ENCODE data around the gene OOSP4B.

OOSP4B gene

GRCh38 chr11:59990421-59990820, 26.6 kb upstream of the OOSP4B start:
- H3K4me2 ChIP-seq (ENCODE audit: insufficient read depth, low read length, poor library complexity, severe bottlenecking), result no peak overlapping the region
- H3K79me1 ChIP-seq (ENCODE audit: low read depth, low read length), result no peaks in the 10 kb centered on the region
- DNase-seq (ENCODE audit: low spot score), result no peak
- no peak overlapping the region for H3K4ac ChIP-seq (ENCODE audit: low read length)
- no peak overlapping the region for H3K9ac ChIP-seq (ENCODE audit: low read depth, low read length, poor library complexity)
- peaks cover 0 to 2% (median 0%) of the 10 kb centered on the region in 3 experiments for H3K27me3 ChIP-seq (ENCODE audit: control insufficient read depth in 3 of 3, insufficient read depth in 3 of 3, low read depth in 1 of 3, low read length in 3 of 3)
- H4K91ac ChIP-seq (ENCODE audit: low read depth, low read length, poor library complexity), result no peak overlapping the region
- no peak overlapping the region for H3K4me3 ChIP-seq (ENCODE audit: low read length in 2 of 2)
- H2AK5ac ChIP-seq (ENCODE audit: low read depth, low read length), result no peak overlapping the region
- WGBS, 2 donors (ENCODE audit: extremely low coverage in 2 of 2, insufficient read length in 2 of 2, insufficient replicate concordance in 1 of 2), result no CpG with 5 or more reads among the region's 1 CpG
- no peak overlapping the region for H3K14ac ChIP-seq (ENCODE audit: low read length)
- H3K9me3 ChIP-seq (replicated peaks in 1 of 2; ENCODE audit: control insufficient read depth in 2 of 2, insufficient read depth in 1 of 2, low read depth in 1 of 2, low read length in 2 of 2), result no peaks in the 10 kb centered on the region
- H2AFZ ChIP-seq (ENCODE audit: low read length), result no peak overlapping the region
- no peak overlapping the region for H3K27ac ChIP-seq (replicated peaks; ENCODE audit: low read length)
- H2BK5ac ChIP-seq (ENCODE audit: low read length), result no peak overlapping the region
- no peak overlapping the region for H3K23ac ChIP-seq (ENCODE audit: low read depth, low read length, poor library complexity)
- no peak overlapping the region for H3K18ac ChIP-seq (ENCODE audit: low read length)
- H2BK120ac ChIP-seq (ENCODE audit: low read depth, low read length), result no peak overlapping the region
- no peaks in the 10 kb centered on the region for H3K4me1 ChIP-seq (ENCODE audit: control insufficient read depth in 2 of 2, insufficient read depth in 1 of 2, low read depth in 1 of 2, low read length in 2 of 2)
- H4K8ac ChIP-seq (ENCODE audit: low read depth, low read length), result no peak overlapping the region
- H2BK15ac ChIP-seq (ENCODE audit: low read length), result no peak overlapping the region
- no peak overlapping the region for H2BK12ac ChIP-seq (ENCODE audit: low read length)
- H3K36me3 ChIP-seq (replicated peaks in 1 of 2; ENCODE audit: control insufficient read depth in 2 of 2, insufficient read depth in 2 of 2, low read length in 2 of 2), result no peaks in the 10 kb centered on the region

- no peak overlapping the region for H3K23ac ChIP-seq (ENCODE audit: low read depth, low read length, poor library complexity)
- no peak overlapping the region for H2BK120ac ChIP-seq (ENCODE audit: low read depth, low read length)
- H3K9ac ChIP-seq (ENCODE audit: low read depth, low read length, poor library complexity), result no peak overlapping the region
- H3K4me2 ChIP-seq (ENCODE audit: insufficient read depth, low read length, poor library complexity, severe bottlenecking), result no peak overlapping the region
- no peak overlapping the region for H3K4me3 ChIP-seq (ENCODE audit: low read length in 2 of 2)
- H3K27ac ChIP-seq (replicated peaks; ENCODE audit: low read length), result no peak overlapping the region
- H3K36me3 ChIP-seq (replicated peaks in 1 of 2; ENCODE audit: control insufficient read depth in 2 of 2, insufficient read depth in 2 of 2, low read length in 2 of 2), result no peaks in the 10 kb centered on the region
- H3K4me1 ChIP-seq (ENCODE audit: control insufficient read depth in 2 of 2, insufficient read depth in 1 of 2, low read depth in 1 of 2, low read length in 2 of 2), result no peaks in the 10 kb centered on the region
- no peak overlapping the region for H3K4ac ChIP-seq (ENCODE audit: low read length)
- no peak overlapping the region for H4K91ac ChIP-seq (ENCODE audit: low read depth, low read length, poor library complexity)
- H2AK5ac ChIP-seq (ENCODE audit: low read depth, low read length), result no peak overlapping the region
- no peak overlapping the region for H4K8ac ChIP-seq (ENCODE audit: low read depth, low read length)
- H3K18ac ChIP-seq (ENCODE audit: low read length), result no peak overlapping the region
- no peak overlapping the region for H3K14ac ChIP-seq (ENCODE audit: low read length)
- no peaks in the 10 kb centered on the region for H3K79me1 ChIP-seq (ENCODE audit: low read depth, low read length)
- no peak overlapping the region for H2BK15ac ChIP-seq (ENCODE audit: low read length)
- DNase-seq (ENCODE audit: low spot score), result no peak
- WGBS, 2 donors (ENCODE audit: extremely low coverage in 2 of 2, insufficient read length in 2 of 2, insufficient replicate concordance in 1 of 2), result no CpG with 5 or more reads among the region's 5 CpGs
- H2BK12ac ChIP-seq (ENCODE audit: low read length), result no peak overlapping the region
- H3K9me3 ChIP-seq (replicated peaks in 1 of 2; ENCODE audit: control insufficient read depth in 2 of 2, insufficient read depth in 1 of 2, low read depth in 1 of 2, low read length in 2 of 2), result no peaks in the 10 kb centered on the region
- H2AFZ ChIP-seq (ENCODE audit: low read length), result no peak overlapping the region
- H2BK5ac ChIP-seq (ENCODE audit: low read length), result no peak overlapping the region
- peaks cover 0 to 2% (median 0%) of the 10 kb centered on the region in 3 experiments for H3K27me3 ChIP-seq (ENCODE audit: control insufficient read depth in 3 of 3, insufficient read depth in 3 of 3, low read depth in 1 of 3, low read length in 3 of 3)
Measured at GRCh38 chr11:59992425-59992824, 24.6 kb upstream of the OOSP4B start.

- Histone ChIP-seq H3K36me3 (replicated peaks in 1 of 2; ENCODE audit: control insufficient read depth in 2 of 2, insufficient read depth in 2 of 2, low read length in 2 of 2) (no peaks in the 10 kb centered on the region), H2BK15ac (ENCODE audit: low read length) (no peak overlapping the region), H2BK12ac (ENCODE audit: low read length) (no peak overlapping the region), H3K9ac (ENCODE audit: low read depth, low read length, poor library complexity) (no peak overlapping the region), H3K4me1 (ENCODE audit: control insufficient read depth in 2 of 2, insufficient read depth in 1 of 2, low read depth in 1 of 2, low read length in 2 of 2) (no peaks in the 10 kb centered on the region), H3K4ac (ENCODE audit: low read length) (no peak overlapping the region), H2BK120ac (ENCODE audit: low read depth, low read length) (no peak overlapping the region), H3K9me3 (replicated peaks in 1 of 2; ENCODE audit: control insufficient read depth in 2 of 2, insufficient read depth in 1 of 2, low read depth in 1 of 2, low read length in 2 of 2) (no peaks in the 10 kb centered on the region), H4K91ac (ENCODE audit: low read depth, low read length, poor library complexity) (no peak overlapping the region), H3K27ac (replicated peaks; ENCODE audit: low read length) (no peak overlapping the region), H4K8ac (ENCODE audit: low read depth, low read length) (no peak overlapping the region), H3K27me3 (ENCODE audit: control insufficient read depth in 3 of 3, insufficient read depth in 3 of 3, low read depth in 1 of 3, low read length in 3 of 3) (peaks cover 0 to 2% (median 0%) of the 10 kb centered on the region in 3 experiments), H2AFZ (ENCODE audit: low read length) (no peak overlapping the region), H2AK5ac (ENCODE audit: low read depth, low read length) (no peak overlapping the region), H3K79me1 (ENCODE audit: low read depth, low read length) (no peaks in the 10 kb centered on the region), H3K23ac (ENCODE audit: low read depth, low read length, poor library complexity) (no peak overlapping the region), H3K18ac (ENCODE audit: low read length) (no peak overlapping the region), H3K4me2 (ENCODE audit: insufficient read depth, low read length, poor library complexity, severe bottlenecking) (no peak overlapping the region), H3K4me3 (ENCODE audit: low read length in 2 of 2) (no peak overlapping the region), H3K14ac (ENCODE audit: low read length) (no peak overlapping the region), H2BK5ac (ENCODE audit: low read length) (no peak overlapping the region)
- no peak for DNase-seq (ENCODE audit: low spot score)
- no CpG with 5 or more reads among the region's 2 CpGs for WGBS, 2 donors (ENCODE audit: extremely low coverage in 2 of 2, insufficient read length in 2 of 2, insufficient replicate concordance in 1 of 2)
Measured at GRCh38 chr11:59997800-59998199, 19.2 kb upstream of the OOSP4B start.

- H3K4me2 ChIP-seq (ENCODE audit: insufficient read depth, low read length, poor library complexity, severe bottlenecking), result no peak overlapping the region
- H3K18ac ChIP-seq (ENCODE audit: low read length), result no peak overlapping the region
- H3K23ac ChIP-seq (ENCODE audit: low read depth, low read length, poor library complexity), result no peak overlapping the region
- H2BK15ac ChIP-seq (ENCODE audit: low read length), result no peak overlapping the region
- H2BK120ac ChIP-seq (ENCODE audit: low read depth, low read length), result no peak overlapping the region
- no peak overlapping the region for H2BK5ac ChIP-seq (ENCODE audit: low read length)
- H3K9me3 ChIP-seq (replicated peaks in 1 of 2; ENCODE audit: control insufficient read depth in 2 of 2, insufficient read depth in 1 of 2, low read depth in 1 of 2, low read length in 2 of 2), result no peaks in the 10 kb centered on the region
- H3K14ac ChIP-seq (ENCODE audit: low read length), result no peak overlapping the region
- H3K4me3 ChIP-seq (ENCODE audit: low read length in 2 of 2), result no peak overlapping the region
- no peaks in the 10 kb centered on the region for H3K79me1 ChIP-seq (ENCODE audit: low read depth, low read length)
- H2AFZ ChIP-seq (ENCODE audit: low read length), result no peak overlapping the region
- no peak overlapping the region for H3K9ac ChIP-seq (ENCODE audit: low read depth, low read length, poor library complexity)
- WGBS, 2 donors (ENCODE audit: extremely low coverage in 2 of 2, insufficient read length in 2 of 2, insufficient replicate concordance in 1 of 2), result no CpG with 5 or more reads among the region's 4 CpGs
- H3K27me3 ChIP-seq (ENCODE audit: control insufficient read depth in 3 of 3, insufficient read depth in 3 of 3, low read depth in 1 of 3, low read length in 3 of 3), result peaks cover 0 to 2% (median 0%) of the 10 kb centered on the region in 3 experiments
- H4K8ac ChIP-seq (ENCODE audit: low read depth, low read length), result no peak overlapping the region
- no peak overlapping the region for H3K27ac ChIP-seq (replicated peaks; ENCODE audit: low read length)
- H3K36me3 ChIP-seq (replicated peaks in 1 of 2; ENCODE audit: control insufficient read depth in 2 of 2, insufficient read depth in 2 of 2, low read length in 2 of 2), result no peaks in the 10 kb centered on the region
- no peaks in the 10 kb centered on the region for H3K4me1 ChIP-seq (ENCODE audit: control insufficient read depth in 2 of 2, insufficient read depth in 1 of 2, low read depth in 1 of 2, low read length in 2 of 2)
- H3K4ac ChIP-seq (ENCODE audit: low read length), result no peak overlapping the region
- no peak overlapping the region for H2BK12ac ChIP-seq (ENCODE audit: low read length)
- H4K91ac ChIP-seq (ENCODE audit: low read depth, low read length, poor library complexity), result no peak overlapping the region
- DNase-seq (ENCODE audit: low spot score), result no peak
- no peak overlapping the region for H2AK5ac ChIP-seq (ENCODE audit: low read depth, low read length)
Measured at GRCh38 chr11:59999691-60000090, 17.3 kb upstream of the OOSP4B start.

Measured in neuronal stem cell (in vitro differentiated cells).